NK-92 treated with Interleukin-12 subunit alpha and Interleukin-12 subunit beta, amount 100 ng/mL, for 24 hours (cell line): ENCODE results near the gene OR51E1.

ENCODE experiments used
- DNase-seq: peaks from one replicate; lab custom pipeline; 2025; lab: John Stamatoyannopoulos, UW

Gene OR51E1

GRCh38 chr11:4654635-4655369 is 11.0 kb downstream of the OR51E1 start:
- no peak for DNase-seq

- DNase-seq: no peak
Measured at GRCh38 chr11:4658629-4659445, 15.1 kb downstream of the OR51E1 start.

- DNase-seq: no peak
Measured at GRCh38 chr11:4662876-4663275, 19.1 kb downstream of the OR51E1 start.

- no peak for DNase-seq
Measured at GRCh38 chr11:4664183-4664582, 20.4 kb downstream of the OR51E1 start.

GRCh38 chr11:4664786-4665185 is 21.0 kb downstream of the OR51E1 start:
- DNase-seq: no peak

GRCh38 chr11:4665424-4665823 is 21.6 kb downstream of the OR51E1 start:
- DNase-seq: no peak

GRCh38 chr11:4671741-4672140 is 28.0 kb downstream of the OR51E1 start:
- no peak for DNase-seq

GRCh38 chr11:4672470-4672869 is 28.7 kb downstream of the OR51E1 start:
- DNase-seq: no peak

- no peak for DNase-seq
Measured at GRCh38 chr11:4673781-4674180, 30.0 kb downstream of the OR51E1 start.

GRCh38 chr11:4677948-4678347 is 34.2 kb downstream of the OR51E1 start:
- no peak for DNase-seq

GRCh38 chr11:4680341-4680740 is 36.6 kb downstream of the OR51E1 start:
- no peak for DNase-seq

GRCh38 chr11:4682623-4683419 is 39.0 kb downstream of the OR51E1 start:
- DNase-seq: no peak

- DNase-seq: no peak
Measured at GRCh38 chr11:4684631-4685285, 41.0 kb downstream of the OR51E1 start.

- no peak for DNase-seq
Measured at GRCh38 chr11:4695442-4695841, 51.7 kb downstream of the OR51E1 start.

GRCh38 chr11:4697585-4697984 is 53.8 kb downstream of the OR51E1 start, which contains the start of gene OR51E2:
Gene OR51E2, minus strand, starts transcription at chr11:4697853. Its CDS starts 15,142 bp downstream, at chr11:4682711.
- DNase-seq: no peak

- no peak for DNase-seq
Measured at GRCh38 chr11:4699697-4700435, 56.1 kb downstream of the OR51E1 start.

GRCh38 chr11:4700436-4700820 is 56.6 kb downstream of the OR51E1 start:
- no peak for DNase-seq

GRCh38 chr11:4704054-4704789 is 60.4 kb downstream of the OR51E1 start, which contains the start of gene MMP26:
Gene MMP26, plus strand, starts transcription at chr11:4704784.
- DNase-seq: no peak

GRCh38 chr11:4704790-4705334 is 61.1 kb downstream of the OR51E1 start:
- DNase-seq: no peak
